KMS-11 (cell line): ENCODE results near the gene CTSS.

Experiments
- H2AFZ ChIP-seq: fragments of 200-600 bp; sonication (generic); 2 replicates; pipeline ENCODE4 v1.6.1; 2016; ENCODE audit warnings: antibody characterized with exemption, mixed run types, low read depth
- H3K27ac ChIP-seq: fragments of 200-600 bp; sonication (generic); 2 replicates; pipeline ENCODE4 v1.6.1; 2016; ENCODE audit warnings: mild to moderate bottlenecking, mixed run types
- H3K27me3 ChIP-seq: fragments of 200-600 bp; sonication (generic); 2 replicates; pipeline ENCODE4 v1.6.1; 2017; ENCODE audit warnings: mild to moderate bottlenecking, low read depth, mixed run types, moderate library complexity; ENCODE audit not compliant: insufficient read depth
- H3K36me3 ChIP-seq: fragments of 200-600 bp; sonication (generic); 2 replicates; pipeline ENCODE4 v1.6.1; 2017; ENCODE audit warnings: mild to moderate bottlenecking, mixed run types; ENCODE audit not compliant: insufficient read depth
- H3K4me1 ChIP-seq: fragments of 200-600 bp; sonication (generic); 2 replicates; pipeline ENCODE4 v1.6.1; 2016; ENCODE audit warnings: mild to moderate bottlenecking, low read depth, mixed run types; ENCODE audit not compliant: poor library complexity, severe bottlenecking
- H3K4me2 ChIP-seq: fragments of 200-600 bp; sonication (generic); 2 replicates; pipeline ENCODE4 v1.7.0; 2016; ENCODE audit warnings: mild to moderate bottlenecking, mixed run types
- H3K4me3 ChIP-seq: fragments of 200-600 bp; sonication (generic); IDR thresholded peaks from 2 replicates; pipeline ENCODE4 v1.6.1; 2017; ENCODE audit warnings: low read depth, low read length, mixed read lengths; ENCODE audit not compliant: insufficient read depth
- H3K79me2 ChIP-seq: fragments of 200-600 bp; sonication (generic); 2 replicates; pipeline ENCODE4 v1.6.1; 2016; ENCODE audit warnings: low read depth, mixed run types; ENCODE audit not compliant: insufficient read depth
- H3K9ac ChIP-seq: fragments of 200-600 bp; sonication (generic); 2 replicates; pipeline ENCODE4 v1.6.1; 2016; ENCODE audit warnings: mild to moderate bottlenecking, mixed run types
- H4K20me1 ChIP-seq: fragments of 200-600 bp; sonication (generic); 2 replicates; pipeline ENCODE4 v1.6.1; 2016; ENCODE audit warnings: mild to moderate bottlenecking, mixed run types; ENCODE audit not compliant: insufficient read depth
- TF ChIP-seq, protein P1 (sequence below): fragments of 200-600 bp; sonication (generic); conservative IDR thresholded peaks from 2 replicates; pipeline ENCODE4 v1.6.1; 2017; ENCODE audit warnings: low read depth, mild to moderate bottlenecking, antibody characterized with exemption, low read length, moderate library complexity, mixed read lengths

Gene CTSS

DNA sequence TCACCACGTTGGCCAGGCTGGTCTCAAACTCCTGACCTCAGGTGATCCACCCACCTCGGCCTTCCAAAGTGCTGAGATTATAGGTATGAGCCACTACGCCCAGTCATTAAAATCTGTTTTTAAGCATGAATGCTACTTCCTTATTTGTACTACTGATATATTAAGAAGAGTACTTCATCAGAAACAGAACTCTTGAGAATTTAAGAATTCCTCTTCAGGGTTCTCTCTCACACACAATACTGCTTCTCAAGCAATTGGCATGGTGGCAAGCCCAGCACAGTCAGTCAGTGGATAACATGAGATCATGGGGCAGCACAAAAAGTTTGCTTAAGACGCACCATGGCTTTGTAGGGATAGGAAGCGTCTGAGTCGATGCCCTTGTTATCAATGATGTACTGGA lies 14.1 kb downstream of the CTSS start:
- TF ChIP-seq, protein P1, sequence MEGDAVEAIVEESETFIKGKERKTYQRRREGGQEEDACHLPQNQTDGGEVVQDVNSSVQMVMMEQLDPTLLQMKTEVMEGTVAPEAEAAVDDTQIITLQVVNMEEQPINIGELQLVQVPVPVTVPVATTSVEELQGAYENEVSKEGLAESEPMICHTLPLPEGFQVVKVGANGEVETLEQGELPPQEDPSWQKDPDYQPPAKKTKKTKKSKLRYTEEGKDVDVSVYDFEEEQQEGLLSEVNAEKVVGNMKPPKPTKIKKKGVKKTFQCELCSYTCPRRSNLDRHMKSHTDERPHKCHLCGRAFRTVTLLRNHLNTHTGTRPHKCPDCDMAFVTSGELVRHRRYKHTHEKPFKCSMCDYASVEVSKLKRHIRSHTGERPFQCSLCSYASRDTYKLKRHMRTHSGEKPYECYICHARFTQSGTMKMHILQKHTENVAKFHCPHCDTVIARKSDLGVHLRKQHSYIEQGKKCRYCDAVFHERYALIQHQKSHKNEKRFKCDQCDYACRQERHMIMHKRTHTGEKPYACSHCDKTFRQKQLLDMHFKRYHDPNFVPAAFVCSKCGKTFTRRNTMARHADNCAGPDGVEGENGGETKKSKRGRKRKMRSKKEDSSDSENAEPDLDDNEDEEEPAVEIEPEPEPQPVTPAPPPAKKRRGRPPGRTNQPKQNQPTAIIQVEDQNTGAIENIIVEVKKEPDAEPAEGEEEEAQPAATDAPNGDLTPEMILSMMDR: no peak

GRCh38 chr1:150749720-150750311 lies 15.8 kb downstream of the CTSS start:
- no peaks in the 10 kb centered on the region for H3K36me3 ChIP-seq
- TF ChIP-seq, protein P1: no peak

More for the DNA sequence above, 14.1 kb downstream of the CTSS start:
- no peaks in the 10 kb centered on the region for H3K36me3 ChIP-seq
- H3K4me2 ChIP-seq: no peak overlapping the region
- H4K20me1 ChIP-seq: no peaks in the 10 kb centered on the region
- H2AFZ ChIP-seq: no peak overlapping the region
- H3K27ac ChIP-seq: no peak overlapping the region
- peaks cover 11% of the 10 kb centered on the region for H3K4me1 ChIP-seq
- no peak overlapping the region for H3K9ac ChIP-seq
- H3K4me3 ChIP-seq: no peak overlapping the region
- no peaks in the 10 kb centered on the region for H3K27me3 ChIP-seq
- no peaks in the 10 kb centered on the region for H3K79me2 ChIP-seq

GRCh38 chr1:150748878-150749719 lies 16.5 kb downstream of the CTSS start:
- Histone ChIP-seq H3K27me3 (no peaks in the 10 kb centered on the region), H3K4me2 (no peak overlapping the region; the same call in 1 of the 2 replicates), H3K79me2 (no peaks in the 10 kb centered on the region), H3K36me3 (no peaks in the 10 kb centered on the region), H2AFZ (no peak overlapping the region), H3K9ac (no peak overlapping the region), H3K4me1 (peaks cover 11% of the 10 kb centered on the region), H4K20me1 (no peaks in the 10 kb centered on the region), H3K4me3 (no peak overlapping the region), H3K27ac (no peak overlapping the region)
- TF ChIP-seq, protein P1: no peak

More at GRCh38 chr1:150749720-150750311, 15.8 kb downstream of the CTSS start:
- Histone ChIP-seq H3K4me1 (peaks cover 11% of the 10 kb centered on the region), H3K27ac (no peak overlapping the region), H3K27me3 (no peaks in the 10 kb centered on the region), H3K9ac (no peak overlapping the region), H4K20me1 (no peaks in the 10 kb centered on the region), H3K4me3 (no peak overlapping the region), H3K79me2 (no peaks in the 10 kb centered on the region), H3K4me2 (no peak overlapping the region), H2AFZ (no peak overlapping the region)

GRCh38 chr1:150730130-150730721 lies 35.4 kb downstream of the CTSS start:
- Histone ChIP-seq H3K4me2 (no peak overlapping the region), H3K27me3 (no peaks in the 10 kb centered on the region), H3K4me1 (no peaks in the 10 kb centered on the region), H3K27ac (no peak overlapping the region), H2AFZ (no peak overlapping the region), H3K79me2 (no peaks in the 10 kb centered on the region), H3K4me3 (no peak overlapping the region), H3K36me3 (no peaks in the 10 kb centered on the region), H3K9ac (no peak overlapping the region), H4K20me1 (no peaks in the 10 kb centered on the region)
- TF ChIP-seq, protein P1: no peak
